ENCODE measurements around the gene THAP4.

THAP4 gene

DNA sequence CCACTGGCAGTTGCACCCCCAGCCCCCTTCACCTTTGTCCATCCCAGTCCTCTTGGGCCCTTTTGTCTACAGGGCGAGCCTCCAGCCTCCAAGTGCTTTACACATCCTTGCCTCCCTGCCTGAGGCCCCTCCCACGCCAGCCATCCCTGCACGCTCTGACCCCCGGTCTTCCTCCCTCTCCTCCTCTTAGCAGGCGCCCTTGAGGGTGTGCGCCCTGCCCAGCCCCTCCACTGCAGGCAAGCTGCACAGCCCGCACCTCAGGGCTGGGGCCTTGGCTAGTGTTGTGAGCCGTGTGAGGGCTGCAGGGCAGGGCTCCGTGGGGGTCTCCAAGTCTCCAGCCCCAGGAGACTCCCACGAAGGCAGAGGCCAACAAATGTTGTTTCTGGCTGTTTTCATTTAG, 71.5 kb downstream of the THAP4 start:
- TF ChIP-seq, protein P1, sequence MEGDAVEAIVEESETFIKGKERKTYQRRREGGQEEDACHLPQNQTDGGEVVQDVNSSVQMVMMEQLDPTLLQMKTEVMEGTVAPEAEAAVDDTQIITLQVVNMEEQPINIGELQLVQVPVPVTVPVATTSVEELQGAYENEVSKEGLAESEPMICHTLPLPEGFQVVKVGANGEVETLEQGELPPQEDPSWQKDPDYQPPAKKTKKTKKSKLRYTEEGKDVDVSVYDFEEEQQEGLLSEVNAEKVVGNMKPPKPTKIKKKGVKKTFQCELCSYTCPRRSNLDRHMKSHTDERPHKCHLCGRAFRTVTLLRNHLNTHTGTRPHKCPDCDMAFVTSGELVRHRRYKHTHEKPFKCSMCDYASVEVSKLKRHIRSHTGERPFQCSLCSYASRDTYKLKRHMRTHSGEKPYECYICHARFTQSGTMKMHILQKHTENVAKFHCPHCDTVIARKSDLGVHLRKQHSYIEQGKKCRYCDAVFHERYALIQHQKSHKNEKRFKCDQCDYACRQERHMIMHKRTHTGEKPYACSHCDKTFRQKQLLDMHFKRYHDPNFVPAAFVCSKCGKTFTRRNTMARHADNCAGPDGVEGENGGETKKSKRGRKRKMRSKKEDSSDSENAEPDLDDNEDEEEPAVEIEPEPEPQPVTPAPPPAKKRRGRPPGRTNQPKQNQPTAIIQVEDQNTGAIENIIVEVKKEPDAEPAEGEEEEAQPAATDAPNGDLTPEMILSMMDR (IDR thresholded peaks at IDR 0.05; ENCODE audit: low read depth, low read length) = no peak
- no peak overlapping the region for H3K4me3 ChIP-seq (ENCODE audit: low read depth, low read length)

DNA sequence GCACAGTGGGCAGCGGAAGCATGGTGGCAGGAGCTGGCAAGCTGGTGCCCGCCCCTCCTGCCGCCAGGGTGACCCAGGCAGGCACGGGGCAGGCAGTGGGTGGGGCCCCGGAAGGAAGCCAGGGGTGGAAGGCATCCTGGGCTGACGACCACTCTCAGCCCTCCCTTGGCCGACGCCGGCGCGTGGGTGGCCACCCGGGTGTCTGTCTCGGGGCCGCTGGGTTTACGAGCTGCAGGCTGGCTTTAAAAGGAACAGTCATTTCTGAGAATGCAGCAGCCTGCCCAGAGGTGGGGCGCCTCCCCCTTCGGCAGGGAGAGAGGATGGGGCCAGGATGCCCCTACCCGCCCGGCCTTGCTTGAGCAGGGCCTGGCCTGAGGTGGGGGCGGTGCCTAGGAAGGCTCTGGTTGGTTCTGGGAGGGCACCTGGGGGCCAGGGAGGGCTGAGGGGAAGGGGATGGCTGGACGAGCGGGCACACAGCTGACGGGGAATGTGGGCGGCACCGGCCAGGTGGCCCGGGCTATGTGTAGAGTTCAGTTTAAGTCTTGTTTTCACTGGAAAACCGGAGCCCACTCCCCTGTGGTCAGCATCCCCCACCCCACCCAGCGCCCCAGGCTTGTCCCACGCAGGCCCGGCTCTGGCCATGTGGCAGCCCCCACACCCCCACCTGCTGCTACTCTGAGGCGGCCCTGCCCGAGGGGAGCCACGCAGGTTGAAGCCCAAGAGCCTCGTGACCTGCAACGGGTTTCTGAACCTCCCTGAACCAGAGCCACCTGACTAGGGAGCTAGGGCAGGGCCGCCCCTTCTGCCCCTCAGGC, 72.2 kb downstream of the THAP4 start:
- no peaks in the 10 kb centered on the region for H3K27me3 ChIP-seq (ENCODE audit: insufficient read depth, low read depth, severe bottlenecking)
- peaks cover 13% of the 10 kb centered on the region for H3K36me3 ChIP-seq
- DNase-seq = no peak
- TF ChIP-seq, protein P1 (IDR thresholded peaks at IDR 0.05; ENCODE audit: low read depth, low read length) = no peak
- no peak overlapping the region for H3K4me3 ChIP-seq (ENCODE audit: low read depth, low read length)
- no peak overlapping the region for H3K27ac ChIP-seq
- no peaks in the 10 kb centered on the region for H3K9me3 ChIP-seq (ENCODE audit: severe bottlenecking)

More for the DNA sequence above, 71.5 kb downstream of the THAP4 start:
- no peaks in the 10 kb centered on the region for H3K9me3 ChIP-seq (ENCODE audit: severe bottlenecking)
- no peak for DNase-seq
- peaks cover 10% of the 10 kb centered on the region for H3K36me3 ChIP-seq
- no peaks in the 10 kb centered on the region for H3K27me3 ChIP-seq (ENCODE audit: insufficient read depth, low read depth, severe bottlenecking)
- H3K27ac ChIP-seq = no peak overlapping the region

DNA sequence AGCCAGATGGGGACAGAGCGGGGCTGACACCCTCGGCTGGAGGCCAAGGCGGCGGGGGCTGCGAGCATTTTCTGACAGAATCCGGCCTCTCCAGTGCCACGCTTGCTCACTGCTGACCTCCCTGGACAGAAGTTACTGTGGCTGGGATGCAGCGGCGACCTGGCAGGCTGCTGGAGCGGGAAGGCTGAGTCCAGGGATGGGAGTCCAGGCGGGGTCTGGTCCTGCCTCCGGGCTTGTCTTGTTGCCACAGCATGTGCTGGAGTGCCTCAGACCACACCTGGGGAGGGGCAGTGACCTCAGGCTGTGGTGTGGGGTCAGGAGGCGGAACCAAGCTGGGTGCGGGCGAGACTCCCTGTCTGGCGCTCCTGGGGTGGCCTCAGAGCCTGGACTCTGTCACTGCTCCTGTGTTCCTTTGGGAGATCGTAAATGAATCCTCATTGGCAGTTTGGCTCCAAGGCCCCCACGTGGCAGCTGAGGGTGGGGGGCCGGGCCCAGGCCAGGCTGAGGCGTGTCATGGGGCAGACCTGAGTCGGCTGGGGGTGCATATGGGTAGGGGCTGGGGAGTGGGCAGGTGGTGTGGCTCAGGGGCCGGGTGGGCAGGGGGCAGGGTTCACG, 72.9 kb downstream of the THAP4 start:
- H3K27ac ChIP-seq = no peak overlapping the region
- no peaks in the 10 kb centered on the region for H3K9me3 ChIP-seq (ENCODE audit: severe bottlenecking)
- TF ChIP-seq, protein P1 (IDR thresholded peaks at IDR 0.05; ENCODE audit: low read depth, low read length) = no peak
- peaks cover 13% of the 10 kb centered on the region for H3K36me3 ChIP-seq
- H3K27me3 ChIP-seq (ENCODE audit: insufficient read depth, low read depth, severe bottlenecking) = no peaks in the 10 kb centered on the region
- DNase-seq = no peak
- H3K4me3 ChIP-seq (ENCODE audit: low read depth, low read length) = no peak overlapping the region

DNA sequence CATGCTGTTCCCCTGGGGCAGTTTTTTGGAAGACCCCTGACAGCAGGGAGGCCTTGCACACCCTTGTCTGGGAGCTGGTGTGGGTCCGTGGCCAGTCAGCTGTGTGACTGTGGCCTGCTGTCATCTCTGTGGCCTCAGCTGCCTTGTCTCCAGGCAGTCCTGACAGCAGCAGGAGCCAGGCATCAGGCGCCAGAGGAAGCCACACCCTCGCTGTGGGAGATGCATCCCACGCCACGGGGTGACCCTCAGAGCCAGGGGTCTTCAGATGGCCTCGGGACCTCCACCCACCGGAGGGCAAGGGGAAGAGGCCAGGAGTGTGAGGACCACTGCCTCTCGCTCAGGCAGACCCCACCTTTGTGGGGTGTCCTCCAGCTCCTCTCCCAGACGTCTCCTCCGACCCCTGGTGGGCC, 73.4 kb downstream of the THAP4 start:
- H3K36me3 ChIP-seq = peaks cover 13% of the 10 kb centered on the region
- H3K27ac ChIP-seq = no peak overlapping the region
- H3K9me3 ChIP-seq (ENCODE audit: severe bottlenecking) = no peaks in the 10 kb centered on the region
- H3K27me3 ChIP-seq (ENCODE audit: insufficient read depth, low read depth, severe bottlenecking) = no peaks in the 10 kb centered on the region
- TF ChIP-seq, protein P1 (IDR thresholded peaks at IDR 0.05; ENCODE audit: low read depth, low read length) = no peak
- no peak overlapping the region for H3K4me3 ChIP-seq (ENCODE audit: low read depth, low read length)
- DNase-seq = no peak

DNA sequence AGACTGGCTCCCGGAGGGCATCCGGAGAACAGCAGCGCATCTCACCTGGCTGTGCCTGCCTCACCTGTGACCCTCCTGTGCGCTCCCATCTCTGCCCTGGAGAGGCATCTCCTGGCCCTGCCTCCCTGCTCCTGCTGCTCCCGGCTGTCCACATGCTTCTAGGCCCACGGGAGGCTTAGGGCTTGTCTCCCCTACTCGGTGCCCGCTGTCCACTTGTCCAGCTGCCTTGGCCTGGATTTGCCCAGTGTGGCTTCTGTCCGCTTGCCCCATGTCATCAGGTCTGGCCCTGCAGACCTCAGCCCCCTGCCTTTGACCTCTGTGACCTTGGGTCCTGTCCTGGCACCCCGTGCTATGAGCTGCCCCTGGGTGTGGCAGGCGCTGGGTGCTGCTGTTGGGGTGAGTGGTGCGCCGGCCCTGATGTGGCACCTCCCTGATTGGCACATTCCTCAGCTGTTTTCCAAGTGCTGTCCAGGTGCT, 73.9 kb downstream of the THAP4 start:
- H3K4me3 ChIP-seq (ENCODE audit: low read depth, low read length) = no peak overlapping the region
- TF ChIP-seq, protein P1 (IDR thresholded peaks at IDR 0.05; ENCODE audit: low read depth, low read length) = no peak
- H3K27me3 ChIP-seq (ENCODE audit: insufficient read depth, low read depth, severe bottlenecking) = no peaks in the 10 kb centered on the region
- H3K36me3 ChIP-seq = peaks cover 13% of the 10 kb centered on the region
- DNase-seq = no peak
- no peak overlapping the region for H3K27ac ChIP-seq
- no peaks in the 10 kb centered on the region for H3K9me3 ChIP-seq (ENCODE audit: severe bottlenecking)

Data from WERI-Rb-1 (cell line).